H1 (cell line): ENCODE measurements around the gene LRRC23. TPM values are rescaled to one million over a fixed set of nuclear protein-coding genes. Genes with fewer than 3 reads are reported as not detected.

Source experiments
- CTCF ChIA-PET: fragments of 300-600 bp; sonication (Branson Sonifier 250); formaldehyde crosslinking; loops from one replicate; lab custom pipeline; 2021; ENCODE audit not compliant: partially characterized antibody; lab: Charles Lee
- POLR2A ChIA-PET: fragments of 300-600 bp; sonication (Branson Sonifier 250); formaldehyde crosslinking; loops from one replicate; lab custom pipeline; 2021; ENCODE audit warnings: inconsistent platforms; ENCODE audit not compliant: partially characterized antibody; lab: Charles Lee
- DNase-seq, 2 experiments: peaks; one replicate each; pipeline versions ENCODE4 v3.0.0 to v3.0.0-alpha.2; 2010 to 2022; ENCODE audit warnings: low spot score in 2 of 2, low read depth in 1 of 2, mixed read lengths in 1 of 2
- FAIRE-seq: peaks from 2 replicates; lab custom pipeline; 2011; peaks lifted over from hg19 to GRCh38; lab: Jason Lieb, UNC
- H2AFZ ChIP-seq: 2 replicates; pipeline ENCODE4 v1.8.1; 2012; ENCODE audit warnings: low read length, inconsistent platforms
- H2AK5ac ChIP-seq: 2 replicates; pipeline ENCODE4 v1.6.1; 2013; ENCODE audit warnings: low read depth, low read length
- H2BK120ac ChIP-seq: replicated peaks from 2 replicates; pipeline ENCODE3; 2013; ENCODE audit warnings: low read depth, low read length, inconsistent platforms
- H2BK12ac ChIP-seq: 2 replicates; pipeline ENCODE4 v1.6.1; 2013; ENCODE audit warnings: low read depth, low read length
- H2BK15ac ChIP-seq: 2 replicates; pipeline ENCODE4 v1.6.1; 2013; ENCODE audit warnings: low read length
- H2BK20ac ChIP-seq: 2 replicates; pipeline ENCODE4 v1.6.1; 2013; ENCODE audit warnings: low read length
- H2BK5ac ChIP-seq: 2 replicates; pipeline ENCODE4 v1.6.1; 2013; ENCODE audit warnings: low read depth, low read length
- H3K14ac ChIP-seq: 2 replicates; pipeline ENCODE4 v1.6.1; 2013; ENCODE audit warnings: inconsistent platforms; ENCODE audit not compliant: insufficient read length
- H3K18ac ChIP-seq: 2 replicates; pipeline ENCODE4 v1.6.1; 2013; ENCODE audit warnings: low read length; ENCODE audit errors: extremely low read depth
- H3K23ac ChIP-seq: 2 replicates; pipeline ENCODE4 v1.6.1; 2013; ENCODE audit warnings: inconsistent platforms; ENCODE audit not compliant: insufficient read length
- H3K23me2 ChIP-seq: 2 replicates; pipeline ENCODE4 v1.6.1; 2013; ENCODE audit warnings: low read depth, low read length
- H3K27ac ChIP-seq: 2 replicates; pipeline ENCODE4 v1.6.1; 2011; ENCODE audit warnings: low read depth, low read length, inconsistent platforms
- H3K27me3 ChIP-seq, 4 experiments: replicated peaks in 1 of 4; 1 replicate in 1 of 4; 2 replicates in 3 of 4; pipeline versions ENCODE4 v1.6.1 to v1.8.1; 2011 to 2013; ENCODE audit warnings: low read length in 3 of 4, mild to moderate bottlenecking in 3 of 4, inconsistent platforms in 2 of 4, mixed read lengths in 2 of 4, moderate library complexity in 1 of 4; ENCODE audit not compliant: control insufficient read depth in 3 of 4, insufficient read depth in 3 of 4; ENCODE audit errors: extremely low read depth in 1 of 4
- H3K36me3 ChIP-seq, 4 experiments: 2 replicates each; pipeline versions ENCODE4 v1.6.1 to v1.8.1; 2011 to 2013; ENCODE audit warnings: mild to moderate bottlenecking in 4 of 4, low read length in 3 of 4, moderate library complexity in 2 of 4, control low read depth in 1 of 4, inconsistent platforms in 1 of 4; ENCODE audit not compliant: insufficient read depth in 4 of 4, control insufficient read depth in 2 of 4
- H3K4ac ChIP-seq: replicated peaks from 2 replicates; pipeline ENCODE3; 2013; ENCODE audit warnings: low read length, low read depth, mixed read lengths, inconsistent platforms; ENCODE audit not compliant: insufficient read length
- H3K4me1 ChIP-seq, 4 experiments: replicated peaks in 1 of 4; 1 replicate in 1 of 4; 2 replicates in 3 of 4; pipeline versions ENCODE4 v1.6.1 to v1.8.1; 2011 to 2013; ENCODE audit warnings: low read length in 3 of 4, inconsistent platforms in 2 of 4, mixed read lengths in 1 of 4; ENCODE audit not compliant: insufficient read depth in 4 of 4, control insufficient read depth in 3 of 4
- H3K4me2 ChIP-seq, 2 experiments: 2 replicates each; pipeline versions ENCODE4 v1.6.1 to v1.8.1; 2011 to 2013; ENCODE audit warnings: low read depth in 2 of 2, low read length in 2 of 2, control low read depth in 1 of 2, inconsistent platforms in 1 of 2, mild to moderate bottlenecking in 1 of 2; ENCODE audit not compliant: insufficient read depth in 1 of 2
- H3K4me3 ChIP-seq, 4 experiments: fragments of 200-600, 300-600 bp in 1 of 4; sonication (generic), shearing (Covaris generic), sonication (Bioruptor Twin) in 1 of 4; 2 replicates each; pipeline versions ENCODE4 v1.5.1 to v1.8.1; 2011 to 2016; ENCODE audit warnings: low read length in 4 of 4, low read depth in 3 of 4, control low read depth in 2 of 4, inconsistent platforms in 2 of 4, mild to moderate bottlenecking in 2 of 4, mixed read lengths in 1 of 4, moderate library complexity in 1 of 4; ENCODE audit not compliant: insufficient read depth in 2 of 4; ENCODE audit errors: extremely low read depth in 1 of 4
- H3K56ac ChIP-seq: replicated peaks from 2 replicates; pipeline ENCODE3; 2013; ENCODE audit warnings: low read depth, mild to moderate bottlenecking, mixed read lengths, low read length, inconsistent platforms; ENCODE audit not compliant: insufficient read length
- H3K79me1 ChIP-seq: 2 replicates; pipeline ENCODE4 v1.6.1; 2013; ENCODE audit warnings: low read depth, low read length, control low read depth
- H3K79me2 ChIP-seq, 2 experiments: 2 replicates each; pipeline versions ENCODE4 v1.6.1 to v1.8.1; 2012 to 2013; ENCODE audit warnings: low read length in 2 of 2, mild to moderate bottlenecking in 2 of 2, inconsistent platforms in 1 of 2; ENCODE audit not compliant: insufficient read depth in 2 of 2, control insufficient read depth in 1 of 2
- H3K9ac ChIP-seq, 4 experiments: replicated peaks in 1 of 4; 1 replicate in 1 of 4; 2 replicates in 3 of 4; pipeline versions ENCODE4 v1.6.1 to v1.8.1; 2011 to 2013; ENCODE audit warnings: low read depth in 3 of 4, low read length in 3 of 4, control low read depth in 2 of 4, mild to moderate bottlenecking in 2 of 4, moderate library complexity in 2 of 4, inconsistent platforms in 1 of 4; ENCODE audit errors: extremely low read depth in 1 of 4
- H3K9me3 ChIP-seq, 2 experiments: 2 replicates each; pipeline versions ENCODE4 v1.6.1 to v1.8.1; 2012 to 2013; ENCODE audit warnings: mild to moderate bottlenecking in 2 of 2, moderate library complexity in 2 of 2, control low read depth in 1 of 2, inconsistent platforms in 1 of 2, low read depth in 1 of 2, low read length in 1 of 2, mixed read lengths in 1 of 2; ENCODE audit not compliant: insufficient read depth in 2 of 2
- H4K20me1 ChIP-seq, 2 experiments: replicated peaks in 1 of 2; 2 replicates each; pipeline versions ENCODE3 to v1.8.1; 2011 to 2013; ENCODE audit warnings: inconsistent platforms in 2 of 2, low read length in 2 of 2, mild to moderate bottlenecking in 1 of 2; ENCODE audit not compliant: insufficient read depth in 2 of 2, control insufficient read depth in 1 of 2
- H4K5ac ChIP-seq: 2 replicates; pipeline ENCODE4 v1.6.1; 2013; ENCODE audit warnings: low read length, low read depth, mixed read lengths, inconsistent platforms; ENCODE audit not compliant: insufficient read length
- H4K8ac ChIP-seq: 2 replicates; pipeline ENCODE4 v1.8.0; 2013; ENCODE audit warnings: mild to moderate bottlenecking, moderate library complexity, low read length, inconsistent platforms; ENCODE audit not compliant: insufficient read depth; ENCODE audit errors: extremely low read depth
- H4K91ac ChIP-seq: replicated peaks from 2 replicates; pipeline ENCODE3; 2013; ENCODE audit warnings: low read length, mixed read lengths, inconsistent platforms; ENCODE audit not compliant: insufficient read length
- TBP ChIP-seq: IDR thresholded peaks from 2 replicates; pipeline ENCODE4 v1.6.1; 2011; ENCODE audit warnings: low read depth, low read length, improper control_type of control experiment
- WGBS, 2 experiments: shearing (Covaris generic) in 1 of 2; methylation state at CpG; one replicate each; pipeline versions ENCODE4 v1.1.6 to v1.1.7; 2013 to 2015; ENCODE audit warnings: low lambda C conversion rate in 2 of 2, mixed read lengths in 2 of 2, inconsistent platforms in 1 of 2, low coverage in 1 of 2, missing lambda C conversion rate in 1 of 2; ENCODE audit not compliant: insufficient replicate concordance in 2 of 2, insufficient coverage in 1 of 2, insufficient read length in 1 of 2; ENCODE audit errors: extremely low coverage in 1 of 2, missing lambda C conversion rate in 1 of 2; 5-methylcytosine and 5-hydroxymethylcytosine counted together
- polyA plus RNA-seq, 7 experiments: library from polyadenylated mRNA; depleted of rRNA in 3 of 7; stranded (reverse) in 5 of 7; unstranded in 2 of 7; fragments of >200 nt in 5 of 7; fragments of 200-250 nt in 2 of 7; gene quantifications; 1 replicate in 5 of 7; 2 replicates in 1 of 7; 4 replicates in 1 of 7; pipeline versions ENCODE4 v1.2.1 to v1.2.3, GENCODE V29; 2011 to 2013; ENCODE audit warnings: missing spikeins in 2 of 7, mixed read lengths in 2 of 7
- total RNA-seq: library from RNA; stranded (reverse); fragmentation: NEBNext Ultra II Directional; extraction: Animal tissue kit (Norgen Biotek cat#: 25700); gene quantifications from 2 replicates; pipeline ENCODE4 v1.2.1, GENCODE V29; 2021

Gene LRRC23
- total and polyA plus RNA-seq, 2 of the 8 experiments (the other 6 are each of a cell fraction or from before 2014, with no cell fraction given): 2.5 to 3.6 TPM

DNA sequence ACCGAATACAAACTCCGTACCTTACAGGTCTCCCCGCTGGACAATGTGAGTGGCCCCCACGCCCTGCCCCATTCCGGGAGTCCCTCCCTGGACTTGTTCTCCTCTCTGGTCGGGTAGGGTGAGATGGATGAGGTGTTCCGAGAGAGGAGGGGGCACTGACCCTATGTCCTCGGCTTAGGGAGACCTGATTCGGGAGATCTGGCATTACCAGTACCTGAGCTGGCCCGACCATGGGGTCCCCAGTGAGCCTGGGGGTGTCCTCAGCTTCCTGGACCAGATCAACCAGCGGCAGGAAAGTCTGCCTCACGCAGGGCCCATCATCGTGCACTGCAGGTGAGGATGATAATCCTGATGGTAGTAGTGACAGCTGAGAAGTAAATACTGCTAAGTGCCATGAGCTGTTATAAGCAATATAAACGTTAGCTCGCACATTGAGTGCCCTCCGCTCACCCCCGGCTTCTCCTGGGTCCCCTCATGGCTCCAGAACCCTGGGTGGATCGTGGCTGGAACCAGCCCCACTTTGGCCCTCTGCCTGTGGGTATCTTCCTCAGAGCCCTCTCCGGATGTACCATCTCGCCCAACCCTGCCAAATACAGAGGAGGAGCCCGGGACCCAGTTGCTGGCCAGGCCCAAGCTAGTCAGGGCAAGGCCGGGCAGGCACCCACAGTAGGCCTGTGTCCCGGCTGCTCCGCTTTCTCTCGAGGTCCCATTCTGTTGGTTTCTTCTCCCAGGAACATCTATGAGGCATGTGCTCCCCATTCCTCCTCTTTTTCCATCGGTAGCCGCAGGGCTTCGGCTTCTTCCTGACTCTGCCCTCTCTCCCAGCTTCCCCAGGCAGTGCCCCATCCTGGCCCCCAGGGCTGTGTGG, 53.4 kb downstream of the LRRC23 start:
- H3K9me3 ChIP-seq: no peaks in the 10 kb centered on the region
- peaks cover 7% of the 10 kb centered on the region; the same call in 1 of the 2 replicates for H3K23me2 ChIP-seq
- no peak overlapping the region for H2BK20ac ChIP-seq
- no peak overlapping the region; the same call in 1 of the 2 replicates for H4K8ac ChIP-seq
- no peak overlapping the region for H4K91ac ChIP-seq
- no peaks in the 10 kb centered on the region for H3K36me3 ChIP-seq
- no peak overlapping the region for H2BK120ac ChIP-seq
- no peaks in the 10 kb centered on the region for H3K79me1 ChIP-seq
- H3K4me2 ChIP-seq: no peak overlapping the region
- H4K20me1 ChIP-seq: no peaks in the 10 kb centered on the region
- H3K27me3 ChIP-seq: no peaks in the 10 kb centered on the region
- DNase-seq: no peak
- peaks cover 0 to 2% of the 10 kb centered on the region in 2 experiments; a peak in 1 of 4 replicates for H3K79me2 ChIP-seq
- no peak overlapping the region for H2AFZ ChIP-seq
- H3K18ac ChIP-seq: no peak overlapping the region
- no peak overlapping the region; the same call in 1 of the 2 replicates for H2BK5ac ChIP-seq
- H3K4me3 ChIP-seq: no peak overlapping the region
- no peak overlapping the region for H4K5ac ChIP-seq
- H3K23ac ChIP-seq: no peak overlapping the region
- no peak overlapping the region for H2BK12ac ChIP-seq
- H3K56ac ChIP-seq: no peak overlapping the region
- no peak overlapping the region for H3K4ac ChIP-seq
- no peak overlapping the region for H2BK15ac ChIP-seq
- FAIRE-seq: no peak
- POLR2A ChIA-PET: interaction anchor here (0.9 to 44.0 kb wide), 4 partner anchors 11 to 150 kb away, joined by 5 to 1596 read pairs (median 842); partner anchors contain the start of genes ATN1, C12orf57, EMG1 and PHB2
- no peak for TF ChIP-seq TBP
- TF ChIP-seq, all 59 proteins: peak for 0
- H3K14ac ChIP-seq: no peak overlapping the region
- H3K4me1 ChIP-seq: peaks cover 3 to 26% (median 22%) of the 10 kb centered on the region in 4 experiments
- WGBS, 2 experiments: 88% methylated on average over 28 of the region's 28 CpGs; no CpG with 5 or more reads in 1 of the 2 experiments
- no peak overlapping the region for H3K27ac ChIP-seq
- H3K9ac ChIP-seq: no peak overlapping the region
- H2AK5ac ChIP-seq: peak overlapping the region; percentile 46; the same call in 1 of the 2 replicates
- CTCF ChIA-PET: interaction anchor here (0.8 to 12.2 kb wide), 7 partner anchors 11 to 152 kb away, joined by 3 to 277 read pairs (median 4); partner anchors contain the start of genes C12orf57 and RNU7-1
